WTC11 (cell line): ENCODE results near the gene CCDC200.

Experiments used
- CDX4 ChIP-seq: fragments of 250-450 bp; sonication (Bioruptor Pico); IDR thresholded peaks from 2 replicates; pipeline ENCODE4 v1.9.0; 2021; ENCODE audit warnings: moderate library complexity, mild to moderate bottlenecking, inconsistent platforms, borderline replicate concordance
- NFE2L1 ChIP-seq: sonication (generic); formaldehyde crosslinking; IDR thresholded peaks from 2 replicates; pipeline ENCODE4 v1.8.1; 2023; ENCODE audit warnings: missing genetic modification reagents
- TF ChIP-seq, protein P1 (sequence below): sonication (generic); formaldehyde crosslinking; IDR thresholded peaks from 2 replicates; pipeline ENCODE4 v1.8.1; 2023; ENCODE audit warnings: mild to moderate bottlenecking, missing genetic modification reagents
- TF ChIP-seq, protein P2 (sequence below): fragments of 200-600 bp; IDR thresholded peaks from 2 replicates; pipeline ENCODE4 v1.8.0; 2022; ENCODE audit warnings: antibody characterized with exemption

DNA sequence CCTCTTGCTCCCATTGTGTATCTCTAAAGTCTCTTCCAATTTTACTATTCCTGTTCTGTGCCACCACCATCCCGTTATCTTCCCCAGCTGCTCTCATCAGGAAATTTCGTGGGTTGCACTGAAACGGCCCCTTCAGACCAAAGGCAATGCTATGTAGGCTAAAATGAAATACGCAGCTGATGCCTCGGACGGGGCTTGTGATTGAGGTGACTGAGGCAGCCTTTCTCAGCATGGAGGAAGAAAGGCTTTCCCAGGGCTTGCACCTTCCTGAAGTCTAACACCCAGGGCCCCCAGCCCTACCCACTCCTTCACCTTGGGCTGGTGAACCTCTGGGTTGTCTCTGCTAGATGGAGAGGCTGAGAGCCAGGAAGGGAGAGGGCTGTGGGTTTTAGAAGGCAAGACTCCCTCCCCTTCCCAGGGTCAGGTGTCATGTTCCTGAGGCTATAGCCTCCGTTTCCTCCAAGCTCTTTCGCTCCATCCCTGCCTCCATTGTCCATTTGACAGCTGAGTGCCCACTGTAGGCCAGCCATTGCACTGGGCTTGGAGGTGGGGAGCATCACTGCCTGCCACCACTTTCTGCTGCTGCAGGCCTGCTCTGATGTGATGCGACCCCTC lies 7.8 kb downstream of the CCDC200 start:
- TF ChIP-seq, protein P1, sequence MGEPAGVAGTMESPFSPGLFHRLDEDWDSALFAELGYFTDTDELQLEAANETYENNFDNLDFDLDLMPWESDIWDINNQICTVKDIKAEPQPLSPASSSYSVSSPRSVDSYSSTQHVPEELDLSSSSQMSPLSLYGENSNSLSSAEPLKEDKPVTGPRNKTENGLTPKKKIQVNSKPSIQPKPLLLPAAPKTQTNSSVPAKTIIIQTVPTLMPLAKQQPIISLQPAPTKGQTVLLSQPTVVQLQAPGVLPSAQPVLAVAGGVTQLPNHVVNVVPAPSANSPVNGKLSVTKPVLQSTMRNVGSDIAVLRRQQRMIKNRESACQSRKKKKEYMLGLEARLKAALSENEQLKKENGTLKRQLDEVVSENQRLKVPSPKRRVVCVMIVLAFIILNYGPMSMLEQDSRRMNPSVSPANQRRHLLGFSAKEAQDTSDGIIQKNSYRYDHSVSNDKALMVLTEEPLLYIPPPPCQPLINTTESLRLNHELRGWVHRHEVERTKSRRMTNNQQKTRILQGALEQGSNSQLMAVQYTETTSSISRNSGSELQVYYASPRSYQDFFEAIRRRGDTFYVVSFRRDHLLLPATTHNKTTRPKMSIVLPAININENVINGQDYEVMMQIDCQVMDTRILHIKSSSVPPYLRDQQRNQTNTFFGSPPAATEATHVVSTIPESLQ: no peak
- TF ChIP-seq, protein P2, sequence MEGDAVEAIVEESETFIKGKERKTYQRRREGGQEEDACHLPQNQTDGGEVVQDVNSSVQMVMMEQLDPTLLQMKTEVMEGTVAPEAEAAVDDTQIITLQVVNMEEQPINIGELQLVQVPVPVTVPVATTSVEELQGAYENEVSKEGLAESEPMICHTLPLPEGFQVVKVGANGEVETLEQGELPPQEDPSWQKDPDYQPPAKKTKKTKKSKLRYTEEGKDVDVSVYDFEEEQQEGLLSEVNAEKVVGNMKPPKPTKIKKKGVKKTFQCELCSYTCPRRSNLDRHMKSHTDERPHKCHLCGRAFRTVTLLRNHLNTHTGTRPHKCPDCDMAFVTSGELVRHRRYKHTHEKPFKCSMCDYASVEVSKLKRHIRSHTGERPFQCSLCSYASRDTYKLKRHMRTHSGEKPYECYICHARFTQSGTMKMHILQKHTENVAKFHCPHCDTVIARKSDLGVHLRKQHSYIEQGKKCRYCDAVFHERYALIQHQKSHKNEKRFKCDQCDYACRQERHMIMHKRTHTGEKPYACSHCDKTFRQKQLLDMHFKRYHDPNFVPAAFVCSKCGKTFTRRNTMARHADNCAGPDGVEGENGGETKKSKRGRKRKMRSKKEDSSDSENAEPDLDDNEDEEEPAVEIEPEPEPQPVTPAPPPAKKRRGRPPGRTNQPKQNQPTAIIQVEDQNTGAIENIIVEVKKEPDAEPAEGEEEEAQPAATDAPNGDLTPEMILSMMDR: no peak
- TF ChIP-seq NFE2L1 (no peak), CDX4 (no peak)
